HG02840 (cell line): ENCODE data around the gene DYRK1B.
"Not testable (repeated sequence)": the region's sequence is repeated elsewhere in the genome, so short reads cannot be mapped to it uniquely, and the experiment has no call there.

ENCODE experiments used
- ATAC-seq: cut with Tn5 transposase; IDR thresholded peaks from one replicate; pipeline ENCODE4 v1.9.1; 2021; ENCODE audit warnings: mild to moderate bottlenecking, moderate library complexity, moderate number of reproducible peaks; ENCODE audit not compliant: unreplicated experiment, low FRiP score

DYRK1B gene

GRCh38 chr19:39833464-39834286 lies at the start of gene DYRK1B:
DYRK1B (minus strand) TSS chr19:39834162; CDS start chr19:39831867, 2,295 bp downstream.
- ATAC-seq = peak; percentile 85

- not testable (repeated sequence) for ATAC-seq
Measured at GRCh38 chr19:39882645-39883044, 48.7 kb upstream of the DYRK1B start.

GRCh38 chr19:39881495-39882110 lies 47.6 kb upstream of the DYRK1B start:
- ATAC-seq = not testable (repeated sequence)

- not testable (repeated sequence) for ATAC-seq
Measured at GRCh38 chr19:39880241-39880640, 46.3 kb upstream of the DYRK1B start.

GRCh38 chr19:39879796-39880195 lies 45.8 kb upstream of the DYRK1B start:
- not testable (repeated sequence) for ATAC-seq

GRCh38 chr19:39878866-39879265 lies 44.9 kb upstream of the DYRK1B start:
- not testable (repeated sequence) for ATAC-seq

GRCh38 chr19:39878398-39878797 lies 44.4 kb upstream of the DYRK1B start:
- ATAC-seq = no peak

- not testable (repeated sequence) for ATAC-seq
Measured at GRCh38 chr19:39877982-39878381, 44.0 kb upstream of the DYRK1B start.

- ATAC-seq = not testable (repeated sequence)
Measured at GRCh38 chr19:39877488-39877887, 43.5 kb upstream of the DYRK1B start.

GRCh38 chr19:39876486-39876885 lies 42.5 kb upstream of the DYRK1B start:
- ATAC-seq = not testable (repeated sequence)

GRCh38 chr19:39875401-39875864 lies 41.5 kb upstream of the DYRK1B start:
- not testable (repeated sequence) for ATAC-seq

- ATAC-seq = no peak
Measured at GRCh38 chr19:39874404-39874803, 40.4 kb upstream of the DYRK1B start.

GRCh38 chr19:39873385-39873784 lies 39.4 kb upstream of the DYRK1B start:
- no peak for ATAC-seq

- ATAC-seq = no peak
Measured at GRCh38 chr19:39871886-39872866, 38.2 kb upstream of the DYRK1B start.

GRCh38 chr19:39871362-39871761 lies 37.4 kb upstream of the DYRK1B start:
- no peak for ATAC-seq

GRCh38 chr19:39870171-39870971 lies 36.4 kb upstream of the DYRK1B start:
- no peak for ATAC-seq

- no peak for ATAC-seq
Measured at GRCh38 chr19:39867952-39868351, 34.0 kb upstream of the DYRK1B start.

- no peak for ATAC-seq
Measured at GRCh38 chr19:39867133-39867532, 33.2 kb upstream of the DYRK1B start.

GRCh38 chr19:39865953-39866352 lies 32.0 kb upstream of the DYRK1B start:
- no peak for ATAC-seq

GRCh38 chr19:39865186-39865585 lies 31.2 kb upstream of the DYRK1B start:
- ATAC-seq = no peak
